ENCODE measurements around the gene NR2F6. TPM values are rescaled to one million over a fixed set of nuclear protein-coding genes. Genes with fewer than 3 reads are reported as not detected.
"Not testable (repeated sequence)": the region's sequence is repeated elsewhere in the genome, so short reads cannot be mapped to it uniquely, and the experiment has no call there.

Gene NR2F6
- total and polyA plus RNA-seq, 2 of the 4 experiments (the other 2 are of a cell fraction): 8.4 to 20.5 TPM

- in situ Hi-C loops (cut with MboI; ENCODE audit: low sequenced_read_pairs): no loop called here
- Histone ChIP-seq H3K4me3 (ENCODE audit: insufficient read depth, low read depth, low read length) (no peak overlapping the region), H4K91ac (ENCODE audit: insufficient read depth, low read depth, low read length) (no peak overlapping the region), H3K4me2 (ENCODE audit: low read depth, low read length) (no peak overlapping the region), H2BK20ac (ENCODE audit: low read depth, low read length) (no peak overlapping the region), H3K9me3 (ENCODE audit: control insufficient read depth, insufficient read depth, low read length) (no peaks in the 10 kb centered on the region), H3K9ac (ENCODE audit: low read depth, low read length) (no peak overlapping the region), H3K27me3 (ENCODE audit: control insufficient read depth, insufficient read depth, low read length) (no peaks in the 10 kb centered on the region), H3K14ac (replicated peaks; ENCODE audit: low read depth, low read length) (no peak overlapping the region), H3K56ac (ENCODE audit: extremely low read depth, insufficient read depth, low read length) (no peak overlapping the region), H3K4ac (ENCODE audit: low read depth, low read length) (no peak overlapping the region), H2BK5ac (ENCODE audit: low read depth, low read length, poor library complexity, severe bottlenecking) (no peak overlapping the region), H4K8ac (ENCODE audit: low read depth in 2 of 2, low read length in 2 of 2) (no peak overlapping the region), H2BK120ac (ENCODE audit: low read depth, low read length) (no peak overlapping the region), H4K5ac (ENCODE audit: low read depth, low read length) (no peak overlapping the region), H3K4me1 (ENCODE audit: control insufficient read depth, insufficient read depth, low read length) (no peaks in the 10 kb centered on the region), H4K20me1 (ENCODE audit: insufficient read depth, low read length) (no peaks in the 10 kb centered on the region), H3K79me1 (ENCODE audit: low read depth in 1 of 2, low read length in 2 of 2) (0 out of 4 replicates have a peak, but pooled peaks cover 0 to 5% of the 10 kb centered on the region in 2 experiments), H2AK9ac (replicated peaks; ENCODE audit: low read depth, low read length, poor library complexity) (no peak overlapping the region), H3K18ac (ENCODE audit: low read depth, low read length) (no peak overlapping the region), H3K9me1 (ENCODE audit: insufficient read depth, low read length) (no peaks in the 10 kb centered on the region), H2AFZ (replicated peaks; ENCODE audit: low read length, poor library complexity) (no peak overlapping the region), H2AK5ac (ENCODE audit: low read depth, low read length) (no peak overlapping the region), H3K23ac (ENCODE audit: low read depth, low read length) (no peak overlapping the region), H2BK15ac (ENCODE audit: low read depth, low read length) (no peak overlapping the region), H3K36me3 (ENCODE audit: control insufficient read depth, insufficient read depth, low read length) (peaks cover 42% of the 10 kb centered on the region), H3K27ac (ENCODE audit: insufficient read depth, low read length) (no peak overlapping the region)
- no TSS peak for BruUV-seq (replicated peaks)
- dilution Hi-C loops (cut with HindIII; ENCODE audit: low sequenced_read_pairs, unreplicated experiment): no loop called here
- TF ChIP-seq NFE2L2 (IDR thresholded peaks at IDR 0.05; ENCODE audit: low read depth, low read length): no peak
- no peak for TF ChIP-seq CTCF (conservative IDR thresholded peaks at IDR 0.05; ENCODE audit: low read depth, low read length)
- ChIA-PET POLR2A (ENCODE audit: unreplicated experiment) (no interaction called here), CTCF (interaction anchor here (0.7 kb wide), 1 partner anchor 137 kb away, joined by 3 read pairs; no protein-coding TSS in a partner anchor)
- ATAC-seq (ENCODE audit: low read depth): no peak
- intact Hi-C loops (cut with micrococcal nuclease): no loop called here
- DNase-seq: no peak
- 88% methylated on average over 5 of the region's 19 CpGs; no CpG with 5 or more reads in 1 of the 2 experiments for WGBS, 2 experiments (ENCODE audit: extremely low coverage in 2 of 2, insufficient read length in 1 of 2)
Measured at GRCh38 chr19:17275441-17276175, 29.9 kb upstream of the NR2F6 start.

GRCh38 chr19:17274892-17275291 lies 29.2 kb upstream of the NR2F6 start:
- ATAC-seq (ENCODE audit: low read depth); intact Hi-C loops (cut with micrococcal nuclease); BruUV-seq (replicated peaks); H3K9me3 ChIP-seq (ENCODE audit: control insufficient read depth, insufficient read depth, low read length); POLR2A ChIA-PET (ENCODE audit: unreplicated experiment); H3K4ac ChIP-seq (ENCODE audit: low read depth, low read length); H3K4me1 ChIP-seq (ENCODE audit: control insufficient read depth, insufficient read depth, low read length); H3K9ac ChIP-seq (ENCODE audit: low read depth, low read length); in situ Hi-C loops (cut with MboI; ENCODE audit: low sequenced_read_pairs); H3K27ac ChIP-seq (ENCODE audit: insufficient read depth, low read length); H3K56ac ChIP-seq (ENCODE audit: extremely low read depth, insufficient read depth, low read length); H3K14ac ChIP-seq (replicated peaks; ENCODE audit: low read depth, low read length); H4K8ac ChIP-seq (ENCODE audit: low read depth in 2 of 2, low read length in 2 of 2); H2AK9ac ChIP-seq (replicated peaks; ENCODE audit: low read depth, low read length, poor library complexity); H4K20me1 ChIP-seq (ENCODE audit: insufficient read depth, low read length); H3K4me3 ChIP-seq (ENCODE audit: insufficient read depth, low read depth, low read length); H3K79me1 ChIP-seq (ENCODE audit: low read depth in 1 of 2, low read length in 2 of 2); H3K9me1 ChIP-seq (ENCODE audit: insufficient read depth, low read length); DNase-seq; H3K27me3 ChIP-seq (ENCODE audit: control insufficient read depth, insufficient read depth, low read length); H4K5ac ChIP-seq (ENCODE audit: low read depth, low read length); H3K4me2 ChIP-seq (ENCODE audit: low read depth, low read length); H2BK120ac ChIP-seq (ENCODE audit: low read depth, low read length); H2AK5ac ChIP-seq (ENCODE audit: low read depth, low read length); CTCF ChIA-PET; dilution Hi-C loops (cut with HindIII; ENCODE audit: low sequenced_read_pairs, unreplicated experiment); H3K18ac ChIP-seq (ENCODE audit: low read depth, low read length); H2BK5ac ChIP-seq (ENCODE audit: low read depth, low read length, poor library complexity, severe bottlenecking); H3K23ac ChIP-seq (ENCODE audit: low read depth, low read length); H4K91ac ChIP-seq (ENCODE audit: insufficient read depth, low read depth, low read length); H2BK20ac ChIP-seq (ENCODE audit: low read depth, low read length); H2BK15ac ChIP-seq (ENCODE audit: low read depth, low read length); H2AFZ ChIP-seq (replicated peaks; ENCODE audit: low read length, poor library complexity): not testable (repeated sequence)
- no CpG with 5 or more reads among the region's 3 CpGs for WGBS, 2 experiments (ENCODE audit: extremely low coverage in 2 of 2, insufficient read length in 1 of 2)
- peaks cover 44% of the 10 kb centered on the region for H3K36me3 ChIP-seq (ENCODE audit: control insufficient read depth, insufficient read depth, low read length)

Measured in IMR-90 (cell line).